HL-60/S4 (cell line): ENCODE results near the gene MS4A6A.
"Not testable (repeated sequence)": the region's sequence is repeated elsewhere in the genome, so short reads cannot be mapped to it uniquely, and the experiment has no call there.

Experiments
- in situ Hi-C: fragments of 300-500 bp; cut with MboI; formaldehyde crosslinking; loops from 2 replicates; pipeline ENCODE4 v1.14.3; 2022; ENCODE audit warnings: low sequenced_read_pairs

MS4A6A gene, protein sequence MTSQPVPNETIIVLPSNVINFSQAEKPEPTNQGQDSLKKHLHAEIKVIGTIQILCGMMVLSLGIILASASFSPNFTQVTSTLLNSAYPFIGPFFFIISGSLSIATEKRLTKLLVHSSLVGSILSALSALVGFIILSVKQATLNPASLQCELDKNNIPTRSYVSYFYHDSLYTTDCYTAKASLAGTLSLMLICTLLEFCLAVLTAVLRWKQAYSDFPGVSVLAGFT

DNA sequence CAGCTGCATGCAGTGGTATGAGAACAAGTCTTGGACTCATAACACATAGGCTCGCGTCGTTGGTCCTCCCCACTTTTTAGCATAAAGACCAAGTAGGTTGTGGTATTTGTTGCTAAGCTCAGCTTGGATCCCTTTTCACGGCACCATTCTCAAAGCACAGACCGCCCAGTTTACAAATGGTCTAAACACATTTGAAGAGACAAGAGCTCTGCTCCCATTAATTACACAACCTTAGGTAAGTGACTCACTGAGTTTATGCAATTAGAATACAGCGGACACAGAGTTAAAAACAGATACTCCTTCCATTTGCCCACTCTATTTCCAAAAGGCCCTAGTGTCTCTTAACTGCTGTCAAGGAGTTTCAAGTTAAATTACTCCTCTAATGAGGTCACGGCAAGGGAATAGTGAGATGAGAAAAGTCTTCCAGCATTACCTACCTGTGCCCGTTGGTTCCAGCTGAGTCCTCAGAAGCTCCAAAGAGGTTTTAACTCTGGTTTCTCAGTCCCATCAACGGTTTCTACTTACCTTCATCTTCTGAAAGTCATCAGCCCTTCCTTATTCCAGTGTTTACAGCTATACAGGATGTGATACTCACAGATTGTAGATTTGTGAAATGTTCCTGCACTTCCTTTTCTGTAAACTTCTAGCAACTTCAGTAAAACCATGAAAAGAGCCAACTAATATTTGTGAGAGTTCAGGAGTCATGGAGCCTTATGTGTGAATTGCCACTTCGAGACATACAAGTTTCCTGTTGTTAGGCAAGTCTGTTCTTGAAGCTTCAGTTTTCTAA is at the start of gene MS4A6A:
TSS of gene MS4A6A (minus strand) at position 543 of the 790 bp plus-strand sequence. CDS start 1,356 bp downstream, outside the sequence.
- in situ Hi-C loops: no loop called here

DNA sequence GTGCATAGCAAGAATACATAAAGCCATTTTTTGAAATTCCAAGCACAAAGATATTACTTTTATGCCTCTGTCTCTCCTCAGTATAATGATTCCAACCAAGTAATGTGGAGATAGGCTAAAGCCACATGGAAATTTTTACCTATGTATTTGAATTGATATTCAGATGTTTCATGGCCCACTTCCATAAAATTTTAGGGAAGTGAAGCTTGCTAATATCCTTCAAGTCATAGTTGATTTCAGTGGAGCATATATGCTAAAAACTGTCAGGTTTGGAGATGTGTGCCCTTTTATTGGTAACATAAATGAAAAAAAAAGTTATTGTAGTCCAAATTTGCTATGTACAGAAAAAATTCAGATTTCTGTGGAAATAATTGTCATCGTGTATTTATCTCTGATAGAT is 47.8 kb upstream of the MS4A6A start:
- in situ Hi-C loops: no loop called here

DNA sequence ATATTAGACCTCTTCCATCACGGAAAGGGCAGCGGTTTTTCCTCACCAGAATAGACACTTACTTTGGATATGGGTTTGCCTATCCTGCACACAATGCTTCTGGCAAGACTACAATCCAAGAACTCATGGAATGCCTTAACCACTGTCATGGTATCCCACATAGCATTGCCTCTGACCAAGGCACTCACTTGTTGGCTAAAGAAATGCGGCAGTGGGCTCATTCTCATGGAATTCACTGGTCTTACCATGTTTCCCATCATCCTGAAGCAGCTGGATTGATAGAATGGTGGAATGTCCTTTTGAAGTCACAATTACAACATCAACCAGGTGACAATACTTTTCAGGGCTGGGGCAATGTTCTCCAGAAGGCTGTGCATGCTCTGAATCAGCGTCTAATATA is 39.3 kb upstream of the MS4A6A start:
- in situ Hi-C loops: no loop called here

DNA sequence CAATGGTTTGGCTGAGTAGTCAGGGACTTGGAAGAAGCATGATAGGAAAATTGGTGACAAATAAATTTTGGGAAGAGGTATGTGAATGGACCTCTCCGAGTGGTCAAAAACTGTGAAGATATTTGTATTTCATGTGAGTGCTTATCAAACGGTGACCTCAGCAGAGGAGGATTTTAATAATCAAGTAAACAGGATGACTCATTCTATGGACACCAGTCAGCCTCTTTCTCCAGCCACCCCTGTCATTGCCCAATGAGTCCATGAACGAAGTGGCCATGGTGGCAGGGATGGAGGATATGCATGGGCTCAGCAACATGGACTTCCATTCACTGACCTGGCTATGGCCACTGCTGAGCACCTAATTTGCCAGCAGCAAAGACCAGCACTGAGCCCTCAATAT is 38.8 kb upstream of the MS4A6A start:
- in situ Hi-C loops: no loop called here

DNA sequence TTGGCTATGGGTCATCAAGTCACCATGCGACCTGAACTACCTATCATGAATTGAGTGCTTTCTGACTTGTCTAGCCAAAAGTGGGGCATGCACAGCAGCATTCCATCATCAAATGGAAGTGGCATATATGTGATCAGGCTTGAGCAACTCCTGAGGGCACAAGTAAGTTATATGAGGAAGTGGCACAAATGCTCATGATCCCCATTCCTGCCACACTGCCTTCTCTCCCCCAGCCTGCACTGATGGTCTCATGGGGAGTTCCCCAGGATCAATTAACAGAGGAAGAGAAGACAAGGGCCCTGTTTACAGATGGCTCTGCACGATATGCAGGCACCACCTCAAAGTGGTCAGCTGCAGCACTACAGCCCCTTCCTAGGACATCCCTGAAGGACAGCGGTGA is 38.3 kb upstream of the MS4A6A start:
- in situ Hi-C loops: no loop called here

DNA sequence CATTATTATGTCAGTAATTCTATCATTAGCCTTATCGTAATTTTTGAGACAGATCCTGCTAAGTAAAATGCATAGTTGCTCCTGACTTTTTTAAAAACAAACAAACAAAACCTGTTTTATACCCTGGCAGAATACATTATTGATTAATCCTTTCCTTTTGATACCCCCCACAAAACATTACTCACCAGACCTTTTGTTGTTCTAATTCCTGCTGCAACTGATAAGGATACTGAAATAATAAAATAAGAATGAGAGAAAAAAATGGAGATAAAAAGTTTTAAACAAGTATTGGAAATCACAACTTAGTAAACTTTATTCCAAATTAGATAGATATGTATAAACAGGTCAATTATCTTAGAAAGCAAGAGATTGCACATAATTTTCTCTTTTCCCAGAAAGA is 31.5 kb upstream of the MS4A6A start:
- in situ Hi-C loops: no loop called here

DNA sequence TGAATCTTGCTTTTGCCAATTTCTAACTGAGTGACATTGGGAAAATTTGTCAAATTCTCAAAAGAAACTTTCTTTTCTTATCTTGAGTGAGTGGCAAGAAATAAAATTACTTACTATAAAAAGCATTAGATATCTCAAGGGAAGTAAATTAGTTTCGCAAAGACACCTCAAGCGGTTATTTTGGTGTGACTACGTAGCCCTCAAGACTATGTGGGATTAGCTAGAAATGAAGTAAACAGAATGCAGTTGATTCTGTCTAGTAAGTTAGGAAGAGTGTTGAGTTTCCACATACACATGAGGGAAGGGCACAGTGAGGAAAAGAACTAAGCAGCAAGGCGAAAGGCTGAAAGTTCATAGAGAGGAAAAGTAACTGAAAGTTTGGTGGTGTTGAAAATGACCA is 28.3 kb upstream of the MS4A6A start:
- in situ Hi-C loops: no loop called here

DNA sequence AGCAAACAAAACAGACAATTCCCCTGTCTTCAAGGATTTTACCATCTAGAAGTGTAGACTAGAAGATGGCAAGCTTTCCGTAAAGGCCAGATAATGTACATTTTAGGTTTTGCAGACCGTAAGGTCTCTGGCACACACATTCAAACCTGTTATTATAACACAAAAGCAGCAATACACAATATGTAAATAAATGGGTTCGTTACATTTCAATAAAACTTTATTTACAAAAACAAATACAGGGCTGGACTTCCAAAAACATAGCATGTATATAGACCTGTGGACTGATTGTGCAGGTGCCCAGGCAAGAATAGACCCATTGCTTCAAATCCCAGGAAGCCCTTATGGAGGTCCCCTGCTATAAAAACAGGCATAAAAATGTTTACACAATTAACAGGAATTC is 27.1 kb upstream of the MS4A6A start:
- in situ Hi-C loops: no loop called here

DNA sequence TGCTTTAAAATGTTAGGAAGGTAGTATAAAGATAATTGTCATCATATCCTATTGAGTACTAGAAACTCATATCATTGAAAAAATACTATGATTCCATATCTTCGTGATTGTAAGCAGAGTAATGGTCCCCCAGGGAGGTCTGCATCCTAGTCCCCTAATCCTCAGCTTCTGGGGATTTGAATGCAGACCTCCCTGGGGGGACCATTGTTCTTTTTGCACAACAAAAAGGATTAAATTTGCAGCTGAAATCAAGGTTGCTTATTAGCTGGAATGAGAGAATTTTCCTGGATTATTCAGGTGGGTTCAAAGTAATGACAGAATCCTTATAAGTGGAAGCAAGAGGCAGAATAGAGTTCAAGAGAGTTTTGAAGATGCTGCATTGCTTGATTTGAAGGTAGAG is 26.1 kb upstream of the MS4A6A start:
- in situ Hi-C loops: no loop called here

DNA sequence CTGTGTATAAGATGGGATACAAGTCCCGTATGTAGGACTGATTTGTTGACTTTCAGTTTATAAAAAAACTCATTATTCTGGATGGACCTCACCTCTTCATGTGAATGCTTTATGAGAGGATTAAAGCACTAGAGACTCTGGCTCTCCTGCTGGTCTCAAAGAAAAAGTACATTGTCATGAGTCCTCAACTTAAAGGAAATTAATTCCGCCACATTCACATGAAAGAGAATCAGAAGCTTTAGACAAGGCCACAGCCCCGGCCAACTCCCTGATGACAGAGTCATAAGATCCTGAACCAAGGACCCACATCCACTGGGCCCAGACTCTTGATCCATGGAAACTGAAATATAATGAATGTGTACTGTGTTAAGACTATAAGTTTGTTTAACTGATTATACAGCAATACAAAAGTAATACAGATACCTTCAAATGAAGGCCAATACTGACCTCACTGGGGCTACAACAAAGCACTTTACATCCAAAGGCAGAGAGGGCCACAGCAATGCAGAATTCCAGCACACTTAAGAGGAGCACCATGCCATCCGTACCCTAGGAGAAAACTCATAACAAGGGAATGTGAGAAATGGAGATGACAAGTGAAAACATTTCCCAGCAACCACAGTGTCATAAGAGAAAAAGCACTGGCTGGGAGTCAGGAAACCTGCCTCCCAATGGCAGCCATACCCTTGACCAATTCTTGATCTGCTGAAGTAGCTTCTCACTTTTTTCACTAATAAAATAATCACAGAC is 25.4 kb upstream of the MS4A6A start:
- in situ Hi-C loops: no loop called here

DNA sequence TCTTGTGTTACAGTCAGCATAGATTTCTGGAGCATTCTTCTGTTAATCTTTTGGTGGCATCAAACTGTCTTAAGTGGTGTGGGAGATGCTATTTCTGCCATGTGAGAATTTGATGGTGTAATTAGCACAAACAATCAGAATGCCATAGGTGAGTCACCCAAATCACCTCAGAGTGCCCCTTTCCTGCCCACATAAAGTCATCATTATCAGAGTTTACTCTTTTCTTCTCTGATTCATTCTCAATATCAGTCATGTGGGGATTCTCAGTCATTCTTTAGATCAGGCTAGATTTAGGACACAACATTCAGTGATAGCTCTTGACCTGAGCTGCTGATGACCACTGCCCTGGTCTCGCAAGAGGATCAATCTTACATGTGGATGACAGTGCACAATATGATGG is 23.7 kb upstream of the MS4A6A start:
- in situ Hi-C loops: no loop called here

DNA sequence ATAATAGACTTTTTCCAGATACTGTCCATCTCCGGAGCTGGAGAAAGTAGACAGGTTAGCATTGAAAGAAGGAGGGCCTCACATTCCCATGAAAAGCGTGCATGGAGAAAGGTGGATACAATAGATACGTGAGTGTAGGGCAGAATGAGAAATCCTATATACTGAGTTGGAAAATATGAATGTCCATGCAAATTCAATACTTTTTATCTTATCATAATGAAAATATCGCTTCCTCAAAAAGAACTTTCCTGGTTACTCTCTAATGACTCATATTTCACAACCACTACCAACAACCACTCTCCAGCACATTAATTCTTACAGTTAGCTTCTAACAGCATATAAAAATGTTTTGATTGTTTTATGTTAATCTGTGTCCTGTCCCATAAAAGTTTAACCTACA is 22.0 kb upstream of the MS4A6A start:
- in situ Hi-C loops: no loop called here

DNA sequence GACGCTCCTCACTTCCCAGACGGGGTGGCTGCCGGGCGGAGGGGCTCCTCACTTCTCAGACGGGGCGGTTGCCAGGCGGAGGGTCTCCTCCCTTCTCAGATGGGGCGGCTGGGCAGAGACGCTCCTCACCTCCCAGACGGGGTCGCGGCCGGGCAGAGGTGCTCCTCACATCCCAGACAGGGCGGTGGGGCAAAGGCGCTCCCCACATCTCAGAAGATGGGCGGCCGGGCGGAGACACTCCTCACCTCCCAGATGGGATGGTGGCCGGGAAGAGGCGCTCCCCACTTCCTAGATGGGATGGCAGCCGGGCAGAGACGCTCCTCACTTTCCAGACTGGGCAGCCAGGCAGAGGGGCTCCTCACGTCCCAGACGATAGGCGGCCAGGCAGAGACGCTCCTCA is 18.5 kb upstream of the MS4A6A start:
- in situ Hi-C loops: not testable (repeated sequence)

DNA sequence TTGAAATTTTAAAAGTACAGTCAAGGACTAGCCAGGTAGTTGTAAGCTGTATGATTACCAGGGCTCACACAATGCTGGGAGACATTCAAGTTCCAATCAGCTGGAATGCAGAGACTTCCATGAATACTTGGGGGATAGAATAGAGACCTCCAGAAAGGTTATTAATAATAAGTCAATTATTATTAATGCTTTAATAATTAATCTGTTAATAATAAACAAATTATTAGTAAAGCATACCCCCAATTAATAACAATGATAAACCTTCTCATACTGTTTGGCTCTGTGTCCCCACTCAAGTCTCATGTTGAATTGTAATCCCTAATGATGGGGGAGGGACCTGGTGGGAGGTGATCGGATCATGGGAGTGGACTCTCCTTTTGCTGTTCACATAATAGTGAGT is 14.6 kb upstream of the MS4A6A start:
- in situ Hi-C loops: no loop called here

DNA sequence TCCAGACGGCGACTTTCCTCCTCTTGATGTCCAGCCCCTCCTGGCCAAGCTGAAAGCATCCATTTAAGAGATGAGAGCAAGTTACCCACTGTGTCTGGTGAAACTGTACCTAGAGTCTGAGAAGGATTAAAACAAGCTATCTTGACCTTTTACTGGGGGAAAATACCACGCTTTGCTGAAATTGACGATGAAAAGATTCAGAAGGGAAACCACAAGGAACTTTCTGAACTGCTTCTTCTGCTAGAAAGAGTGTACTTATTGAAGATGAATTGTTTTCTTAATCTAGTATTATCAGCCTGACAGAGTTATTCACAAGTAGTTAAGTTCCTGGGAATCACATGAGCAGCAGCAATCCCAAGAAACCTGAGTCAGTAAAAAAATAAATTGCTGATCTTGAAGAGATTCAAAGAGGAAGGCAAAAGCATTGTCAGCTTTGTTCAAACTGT is 13.1 kb upstream of the MS4A6A start:
- in situ Hi-C loops: no loop called here

DNA sequence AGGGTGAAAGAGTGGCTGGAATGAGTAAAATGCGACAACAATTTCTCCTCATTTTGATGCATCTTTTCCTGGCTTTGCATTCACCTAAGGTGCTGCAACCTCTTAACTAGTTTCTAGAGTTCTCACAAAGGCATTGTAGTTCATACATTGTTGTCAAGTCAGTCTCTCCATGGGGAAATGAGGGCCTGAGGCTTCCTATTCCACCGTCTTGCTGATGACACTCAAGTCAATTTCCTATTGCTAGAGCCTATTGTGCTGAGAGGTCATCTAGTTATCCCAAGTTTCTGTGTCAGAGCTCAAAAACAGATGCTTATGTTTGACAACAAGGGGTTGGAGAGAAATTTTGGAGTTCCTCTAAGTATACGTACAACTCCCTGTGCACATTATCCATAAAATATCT is 11.6 kb upstream of the MS4A6A start:
- in situ Hi-C loops: no loop called here

DNA sequence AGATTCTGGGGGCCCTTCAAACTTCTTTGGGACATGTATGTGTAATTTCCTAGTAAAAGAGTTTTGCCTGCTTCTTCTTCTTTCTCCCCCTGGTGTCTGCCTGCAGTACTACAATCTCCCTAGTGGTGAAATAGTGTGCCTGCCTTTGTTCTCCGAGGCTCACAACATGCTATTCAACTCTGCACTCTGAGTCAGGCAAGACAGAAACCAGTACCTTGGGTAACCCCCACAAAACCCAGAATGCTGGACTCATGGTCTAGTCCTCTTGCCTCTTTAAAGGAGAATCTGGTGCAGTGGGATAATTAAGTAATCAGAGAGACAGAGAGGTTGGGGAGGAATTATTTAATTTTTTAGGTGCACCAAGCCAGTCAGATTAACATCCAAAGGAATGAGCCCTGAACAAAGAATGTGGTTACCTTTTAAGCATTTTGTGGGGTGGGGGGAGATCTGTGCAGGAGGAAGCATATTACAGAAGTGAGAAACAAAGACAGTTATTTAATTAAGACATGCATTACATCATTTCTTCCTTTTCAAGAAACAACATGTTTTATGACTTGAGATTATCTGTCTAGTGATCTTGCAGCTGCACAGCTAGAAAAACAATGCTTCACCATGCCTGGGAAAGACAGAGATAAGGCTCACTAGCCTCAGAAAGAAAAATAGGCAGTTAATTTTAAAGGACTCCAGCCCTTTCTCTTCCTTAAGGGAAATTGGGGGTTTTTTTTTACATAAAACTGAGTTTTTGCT is 11.0 kb upstream of the MS4A6A start:
- in situ Hi-C loops: no loop called here

DNA sequence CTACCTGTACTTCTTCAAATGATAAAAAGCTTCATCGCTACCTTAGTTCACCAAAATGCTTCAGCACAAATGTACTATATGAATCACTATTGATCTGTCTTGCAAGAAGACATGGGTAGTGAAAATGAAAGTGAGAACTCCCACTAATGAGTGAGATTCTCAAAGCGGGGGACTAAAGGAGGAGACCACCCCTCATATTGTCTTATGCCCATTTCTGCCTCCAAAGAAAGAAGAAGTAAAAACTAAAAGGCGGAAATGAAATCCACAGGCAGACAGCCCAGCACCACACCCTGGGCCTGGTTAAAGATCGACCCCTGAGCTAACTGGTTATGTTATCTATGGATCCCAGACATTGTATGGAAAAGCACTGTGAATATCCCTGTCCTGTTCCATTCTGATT is 9.7 kb upstream of the MS4A6A start:
- in situ Hi-C loops: not testable (repeated sequence)

DNA sequence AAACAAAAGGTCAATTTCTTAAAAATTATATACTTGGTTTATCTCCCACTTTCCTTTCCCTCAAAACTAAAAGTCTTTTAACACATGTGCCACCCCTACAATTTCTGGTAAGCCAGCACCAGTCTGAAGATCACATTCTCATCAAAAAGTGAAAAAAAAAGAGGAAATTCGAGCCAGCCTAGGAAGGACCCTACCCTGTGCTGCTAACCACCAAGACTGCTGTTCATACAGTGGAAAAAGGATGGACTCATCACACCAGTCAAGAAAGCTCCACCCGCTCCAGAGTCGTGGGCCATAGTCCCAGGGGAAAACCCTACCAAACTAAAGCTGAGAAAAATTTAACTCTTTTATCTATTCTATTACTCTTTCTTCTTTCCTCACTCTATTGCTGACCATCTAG is 5.6 kb upstream of the MS4A6A start:
- in situ Hi-C loops: not testable (repeated sequence)

DNA sequence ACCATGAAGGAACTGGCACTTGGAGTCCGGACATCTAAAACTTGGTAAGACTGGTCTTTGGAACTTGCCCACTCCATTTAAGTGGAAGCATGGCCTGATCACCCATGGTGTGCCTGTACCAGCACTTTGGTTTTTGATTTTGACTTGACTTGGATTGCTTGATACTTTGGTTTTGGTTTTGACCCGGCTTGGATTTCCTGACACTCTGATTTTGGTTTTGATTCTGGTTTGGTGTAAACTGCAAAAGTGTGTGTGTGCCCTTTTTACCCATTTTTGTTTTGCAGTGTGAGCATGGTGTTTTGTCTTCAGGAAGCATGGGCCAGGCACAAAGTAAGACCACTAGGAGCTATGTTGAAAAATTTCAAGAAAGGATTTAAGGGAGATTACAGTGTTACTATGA is 3.2 kb upstream of the MS4A6A start:
- in situ Hi-C loops: not testable (repeated sequence)

DNA sequence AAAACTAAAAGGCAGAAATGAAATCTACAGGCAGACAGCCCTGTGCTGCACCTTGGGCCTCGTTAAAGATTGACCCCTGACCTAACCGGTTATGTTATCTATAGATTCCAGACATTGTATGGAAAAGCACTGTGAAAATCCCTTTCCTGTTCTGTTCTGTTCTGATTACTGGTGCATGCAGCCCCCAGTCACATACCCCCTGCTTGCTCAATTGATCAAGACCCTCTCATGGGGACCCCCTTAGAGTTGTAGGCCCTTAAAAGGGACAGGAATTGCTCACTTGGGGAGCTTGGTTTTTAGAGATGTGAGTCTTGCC is 2.6 kb upstream of the MS4A6A start:
- in situ Hi-C loops: not testable (repeated sequence)
